Pancreas (tissue), 10 donors: ENCODE data around the gene MAP2K6. TPM values are rescaled to one million over a fixed set of nuclear protein-coding genes. Genes with fewer than 3 reads are reported as not detected.

Source experiments
- ATAC-seq, 4 donors: fragments of 200-7000 bp; cut with Tn5 transposase; one replicate each; pipeline versions ENCODE4 v1.8.0 to v1.9.1; 2020; ENCODE audit warnings: mild to moderate bottlenecking in 4 of 4, moderate library complexity in 4 of 4
- DNase-seq, 6 donors: peaks; one replicate each; pipeline ENCODE4 v3.0.0-alpha.2; 2020
- FAIRE-seq: peaks from 2 replicates; lab custom pipeline; 2012; peaks lifted over from hg19 to GRCh38; lab: Jason Lieb, UNC
- H3K27ac ChIP-seq, 4 donors: fragments of 200-600 bp; sonication (generic); 1 replicate in 3 of 4; 2 replicates in 1 of 4; pipeline versions ENCODE4 v1.5.0 to v1.8.0; 2020
- H3K27me3 ChIP-seq, 4 donors: fragments of 200-600 bp; one replicate each; pipeline ENCODE4 v1.8.0; 2021
- H3K36me3 ChIP-seq, 3 donors: fragments of 200-600 bp; sonication (generic) in 1 of 3; one replicate each; pipeline versions ENCODE4 v1.5.0 to v1.8.0; 2020 to 2021
- H3K4me1 ChIP-seq, 3 donors: fragments of 200-600 bp; one replicate each; pipeline ENCODE4 v1.8.0; 2021
- H3K4me3 ChIP-seq, 4 donors: fragments of 200-600 bp; sonication (generic) in 2 of 4; one replicate each; pipeline versions ENCODE4 v1.5.0 to v1.8.0; 2020 to 2021
- H3K9me3 ChIP-seq, 4 donors: fragments of 200-600 bp; one replicate each; pipeline ENCODE4 v1.8.0; 2021
- WGBS, 2 donors: extraction: QIAGEN DNeasy Blood & Tissue Kit; methylation state at CpG; one replicate each; pipeline ENCODE4 v1.1.7; 2013; 5-methylcytosine and 5-hydroxymethylcytosine counted together
- intact Hi-C, 3 donors: fragments of 100-400 bp; cut with DNase I; formaldehyde crosslinking; loops; one replicate each; pipeline versions ENCODE4 v1.11.1 to v1.14.2; 2022
- polyA plus RNA-seq, 2 donors: library from polyadenylated mRNA; stranded (reverse); fragments of 200-250 nt; gene quantifications; one replicate each; pipeline ENCODE4 v1.2.3, GENCODE V29; 2013
- total RNA-seq, 6 donors: library from RNA; stranded (reverse); fragmentation: NEBNext Ultra II Directional in 4 of 6; extraction: Animal tissue kit (Norgen Biotek cat#: 25700) in 4 of 6; gene quantifications; one replicate each; pipeline versions ENCODE4 v1.2.1 to v1.2.4, GENCODE V29; 2021 to 2023
- TF ChIP-seq, protein P1 (sequence below), 4 donors: fragments of 200-600 bp; sonication (generic) in 3 of 4; IDR thresholded peaks; one replicate each; pipeline versions ENCODE4 v1.5.0 to v1.8.0; 2021; ENCODE audit warnings: antibody characterized with exemption in 4 of 4
- donor health status: healthy with polysubstance abuse.
- donor health status: DM: no; HTN: no; CAD: no; lungs with moderate emphysema.
- donor health status: DM: no; HTN: no; CAD: no.
- donor health status: control.
- donor health status: control.
- donor health status: Bipolar disorder and iron deficiency.
- donor health status: DM: yes; HTN: yes; CAD: no.
- donor health status: DM: no; HTN: no; CAD: no.
- donor health status: DM: no; HTN: no; CAD: no.
- donor health status: DM: yes; HTN: yes; CAD: no.

MAP2K6 gene
- total and polyA plus RNA-seq, 8 donors: 6.2 to 12.9 (median 9.0) TPM

DNA sequence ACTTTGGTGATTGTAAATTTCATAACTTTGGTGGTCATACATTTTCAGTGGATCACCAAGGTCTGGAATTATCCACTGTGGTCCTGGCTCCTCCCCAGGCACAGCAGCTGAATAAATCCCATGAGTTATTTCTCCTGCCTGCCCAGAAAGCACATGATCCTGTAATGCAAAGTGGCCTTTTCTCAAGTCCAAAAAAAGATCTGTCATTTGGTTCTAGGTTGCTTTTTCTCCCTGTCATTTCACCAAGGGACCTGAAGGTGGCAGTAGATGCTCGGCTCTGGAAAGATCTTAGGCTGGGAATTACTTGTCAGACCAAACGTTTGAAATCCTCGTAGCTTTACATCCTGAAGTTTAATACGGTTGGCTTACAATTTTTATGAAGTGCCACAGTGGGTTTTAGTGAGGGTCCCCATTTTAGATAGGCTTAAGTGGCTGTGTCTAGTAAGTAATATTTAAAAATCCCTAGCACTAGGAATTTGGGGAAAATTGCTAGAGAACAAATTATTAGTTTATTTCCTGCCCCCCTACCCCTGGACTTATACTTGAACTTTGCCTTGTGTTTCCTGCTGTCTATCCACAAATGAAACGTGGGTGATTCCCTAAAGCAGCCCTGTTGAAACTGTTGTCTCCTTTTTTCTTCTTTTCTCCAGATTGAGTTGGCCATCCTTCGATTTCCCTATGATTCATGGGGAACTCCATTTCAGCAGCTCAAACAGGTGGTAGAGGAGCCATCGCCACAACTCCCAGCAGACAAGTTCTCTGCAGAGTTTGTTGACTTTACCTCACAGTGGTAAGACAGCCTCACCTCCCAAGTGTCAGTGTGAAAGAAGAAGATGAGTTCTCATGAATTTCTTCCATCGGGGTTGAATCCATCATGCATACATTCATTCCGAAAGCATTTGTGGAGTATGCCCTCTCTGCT is 111.7 kb downstream of the MAP2K6 start:
- TF ChIP-seq, protein P1, sequence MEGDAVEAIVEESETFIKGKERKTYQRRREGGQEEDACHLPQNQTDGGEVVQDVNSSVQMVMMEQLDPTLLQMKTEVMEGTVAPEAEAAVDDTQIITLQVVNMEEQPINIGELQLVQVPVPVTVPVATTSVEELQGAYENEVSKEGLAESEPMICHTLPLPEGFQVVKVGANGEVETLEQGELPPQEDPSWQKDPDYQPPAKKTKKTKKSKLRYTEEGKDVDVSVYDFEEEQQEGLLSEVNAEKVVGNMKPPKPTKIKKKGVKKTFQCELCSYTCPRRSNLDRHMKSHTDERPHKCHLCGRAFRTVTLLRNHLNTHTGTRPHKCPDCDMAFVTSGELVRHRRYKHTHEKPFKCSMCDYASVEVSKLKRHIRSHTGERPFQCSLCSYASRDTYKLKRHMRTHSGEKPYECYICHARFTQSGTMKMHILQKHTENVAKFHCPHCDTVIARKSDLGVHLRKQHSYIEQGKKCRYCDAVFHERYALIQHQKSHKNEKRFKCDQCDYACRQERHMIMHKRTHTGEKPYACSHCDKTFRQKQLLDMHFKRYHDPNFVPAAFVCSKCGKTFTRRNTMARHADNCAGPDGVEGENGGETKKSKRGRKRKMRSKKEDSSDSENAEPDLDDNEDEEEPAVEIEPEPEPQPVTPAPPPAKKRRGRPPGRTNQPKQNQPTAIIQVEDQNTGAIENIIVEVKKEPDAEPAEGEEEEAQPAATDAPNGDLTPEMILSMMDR (IDR thresholded peaks at IDR 0.05): peak; percentile 72 to 87 (median 83)
- H3K4me3 ChIP-seq: no peak overlapping the region
- H3K9me3 ChIP-seq: no peaks in the 10 kb centered on the region
- DNase-seq (peak in 4 of 6 donors; percentile 28 to 62 (median 53)), FAIRE-seq (peak; percentile 66), ATAC-seq (peak; percentile 77 to 90 (median 84))
- no peak overlapping the region for H3K27ac ChIP-seq
- H3K36me3 ChIP-seq: peaks cover 0 to 11% (median 0%) of the 10 kb centered on the region in 3 donors
- WGBS, 2 donors: 32 to 36% methylated on average over 9 of the region's 9 CpGs
- H3K27me3 ChIP-seq: no peaks in the 10 kb centered on the region
- intact Hi-C loops: loop anchor here in 1 of 3 donors (10.0 kb wide), 1 partner anchor 181 kb away; no protein-coding TSS in a partner anchor
- no peaks in the 10 kb centered on the region for H3K4me1 ChIP-seq

DNA sequence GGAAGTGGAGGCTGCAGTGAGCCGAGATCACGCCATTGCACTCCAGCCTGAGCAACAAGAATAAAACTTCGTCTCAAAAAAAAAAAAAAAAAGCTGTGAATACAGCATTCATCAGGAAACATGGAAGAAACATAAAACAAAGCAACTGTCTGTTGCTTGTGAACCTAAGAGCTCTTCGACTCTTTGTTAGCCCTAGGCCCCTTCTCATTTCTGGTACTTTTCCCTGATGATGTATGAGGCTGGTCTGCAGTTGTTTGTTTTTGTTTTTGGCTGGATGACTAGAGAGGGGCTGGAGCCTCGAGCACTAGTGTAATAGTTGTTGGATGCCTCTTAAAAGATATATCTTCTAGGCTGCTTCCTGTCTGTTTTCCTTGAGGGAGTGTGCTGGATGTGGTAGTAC is 113.5 kb downstream of the MAP2K6 start:
- DNase-seq (no peak), ATAC-seq (no peak), FAIRE-seq (no peak)
- intact Hi-C loops: loop anchor here in 1 of 3 donors (10.0 kb wide), 1 partner anchor 183 kb away; no protein-coding TSS in a partner anchor
- Histone ChIP-seq H3K27ac (no peak overlapping the region), H3K27me3 (no peaks in the 10 kb centered on the region), H3K4me3 (no peak overlapping the region), H3K4me1 (no peaks in the 10 kb centered on the region), H3K9me3 (no peaks in the 10 kb centered on the region), H3K36me3 (peaks cover 0 to 17% (median 0%) of the 10 kb centered on the region in 3 donors)
- TF ChIP-seq, protein P1 (IDR thresholded peaks at IDR 0.05): no peak
- 69 to 84% methylated on average over 4 to 5 of the region's 5 CpGs for WGBS, 2 donors

DNA sequence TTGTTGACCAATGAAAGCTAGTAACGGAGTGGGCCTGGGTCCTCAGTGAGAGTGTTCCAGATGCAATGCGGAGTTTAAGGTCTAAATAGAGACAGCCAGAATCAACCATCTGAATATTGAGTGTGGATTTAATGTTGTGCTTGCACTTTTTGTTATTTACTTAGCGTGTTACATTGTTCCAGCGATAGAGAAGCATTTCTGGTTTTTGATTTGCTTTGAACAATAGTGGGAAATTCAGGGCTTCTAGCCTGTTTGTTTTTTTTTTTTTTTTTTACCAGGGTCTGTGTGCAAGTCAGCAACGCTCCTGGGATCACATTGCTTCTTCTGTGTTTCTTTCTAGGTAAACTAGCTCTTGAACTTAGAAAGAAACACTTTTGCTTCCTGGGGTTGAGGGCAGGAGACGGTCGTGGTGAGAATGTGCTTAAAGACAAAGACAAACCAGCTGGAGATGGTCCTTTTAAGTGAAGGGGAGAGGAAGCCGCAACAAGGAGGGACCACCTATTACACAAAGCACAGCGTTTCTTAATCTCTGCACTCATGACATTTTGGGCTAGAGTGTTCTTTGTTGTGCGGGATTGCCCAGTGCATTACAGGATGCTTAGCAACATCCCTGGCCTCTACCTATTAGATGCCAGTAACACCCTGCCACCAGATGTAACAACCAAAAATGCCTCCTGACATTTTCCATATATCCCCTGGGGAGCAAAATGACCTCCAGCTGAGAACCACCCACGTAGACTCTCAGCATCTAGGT is 119.2 kb downstream of the MAP2K6 start:
- Histone ChIP-seq H3K4me1 (no peaks in the 10 kb centered on the region), H3K4me3 (no peak overlapping the region), H3K9me3 (no peaks in the 10 kb centered on the region), H3K27me3 (no peaks in the 10 kb centered on the region), H3K27ac (no peak overlapping the region), H3K36me3 (peaks cover 0 to 5% (median 0%) of the 10 kb centered on the region in 3 donors)
- DNase-seq: no peak
- no peak for FAIRE-seq
- 91 to 95% methylated on average over 11 of the region's 11 CpGs for WGBS, 2 donors
- intact Hi-C loops: no loop called here
- TF ChIP-seq, protein P1 (IDR thresholded peaks at IDR 0.05): no peak
- peak in 2 of 4 donors; percentile 16 to 29 for ATAC-seq

DNA sequence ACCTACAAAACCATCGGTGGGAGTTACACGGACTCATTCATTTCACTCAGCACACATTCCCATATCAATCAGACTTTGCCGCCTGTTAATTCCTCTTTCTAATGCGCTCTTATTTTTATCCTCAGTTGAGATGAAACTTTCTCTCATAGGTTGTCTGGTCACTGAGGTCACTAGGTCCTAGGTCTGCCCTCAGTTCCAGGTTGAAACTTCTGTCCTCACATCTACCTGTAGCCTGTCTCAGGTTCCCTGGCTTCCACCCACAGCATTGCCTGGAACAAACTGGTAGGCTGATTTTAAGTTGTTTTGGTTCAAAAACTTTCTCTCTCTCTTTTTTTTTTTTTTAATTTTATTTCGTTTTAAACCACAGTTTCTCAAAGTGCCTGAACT is 119.7 kb downstream of the MAP2K6 start:
- DNase-seq (no peak), FAIRE-seq (no peak), ATAC-seq (no peak)
- H3K36me3 ChIP-seq: peaks cover 0 to 5% (median 0%) of the 10 kb centered on the region in 3 donors
- no peaks in the 10 kb centered on the region for H3K4me1 ChIP-seq
- H3K4me3 ChIP-seq: no peak overlapping the region
- no peaks in the 10 kb centered on the region for H3K9me3 ChIP-seq
- H3K27ac ChIP-seq: no peak overlapping the region
- TF ChIP-seq, protein P1 (IDR thresholded peaks at IDR 0.05): no peak
- WGBS, 2 donors: 87 to 92% methylated on average over 5 of the region's 5 CpGs
- H3K27me3 ChIP-seq: no peaks in the 10 kb centered on the region
- intact Hi-C loops: no loop called here
